K562 (cell line): ENCODE results near the gene FJX1. TPM values are rescaled to one million over a fixed set of nuclear protein-coding genes. Genes with fewer than 3 reads are reported as not detected.

Experiments used
- ATAC-seq: fragments of 200-7000 bp; cut with Tn5 transposase; 3 replicates; pipeline ENCODE4 v1.9.1; 2020; ENCODE audit warnings: moderate library complexity
- BruUV-seq: library from RNA; stranded (reverse); fragments of 400-500 nt; replicated peaks from 2 replicates; lab custom pipeline; 2021; lab: Mats Ljungman, UMichigan
- CTCF ChIA-PET: fragments of 300-600 bp; formaldehyde crosslinking; extraction: SDS; loops from one replicate; lab custom pipeline; 2021; ENCODE audit warnings: low intra/inter-chr PET ratio; lab: Yijun Ruan, JAX
- POLR2A ChIA-PET: fragments of 300-600, 350-650 bp; sonication (Branson Sonifier 250); formaldehyde crosslinking; extraction: SDS; loops from one replicate; lab custom pipeline; 2021; ENCODE audit warnings: antibody characterized with exemption, inconsistent platforms; lab: Yijun Ruan, JAX
- DNase-seq, 4 experiments: peaks; one replicate each; pipeline versions ENCODE4 v3.0.0 to v3.0.0-alpha.2; 2011 to 2018; ENCODE audit warnings: low spot score in 3 of 4, mixed read lengths in 3 of 4; ENCODE audit errors: extremely low read depth in 1 of 4
- FAIRE-seq: peaks from 2 replicates; lab custom pipeline; 2011; peaks lifted over from hg19 to GRCh38; lab: Jason Lieb, UNC
- H2AFZ ChIP-seq: 2 replicates; pipeline ENCODE4 v1.6.0; 2011; ENCODE audit warnings: low read depth, low read length, control low read depth, inconsistent platforms
- H3K27ac ChIP-seq: fragments of 200-600 bp; 3 replicates; pipeline ENCODE4 v1.8.0; 2011; ENCODE audit warnings: low read depth, mild to moderate bottlenecking, control low read depth, inconsistent platforms, low read length, moderate library complexity, mixed read lengths; ENCODE audit errors: extremely low read depth
- H3K27me3 ChIP-seq, 2 experiments: fragments of 300-600 bp in 1 of 2; 2 replicates in 1 of 2; 3 replicates in 1 of 2; pipeline versions ENCODE4 v1.6.0 to v1.8.0; 2011; ENCODE audit warnings: inconsistent platforms in 2 of 2, low read length in 2 of 2, mild to moderate bottlenecking in 1 of 2, mixed read lengths in 1 of 2, moderate library complexity in 1 of 2; ENCODE audit not compliant: control insufficient read depth in 2 of 2, insufficient read depth in 2 of 2
- H3K36me3 ChIP-seq: fragments of 300-600 bp; 3 replicates; pipeline ENCODE4 v1.8.0; 2011; ENCODE audit warnings: mild to moderate bottlenecking, low read length, inconsistent platforms; ENCODE audit not compliant: control insufficient read depth, insufficient read depth
- H3K4me1 ChIP-seq, 2 experiments: fragments of 200-600 bp in 1 of 2; replicated peaks in 1 of 2; 2 replicates in 1 of 2; 3 replicates in 1 of 2; pipeline versions ENCODE4 v1.5.1 to v1.8.0; 2011; ENCODE audit warnings: inconsistent platforms in 2 of 2, low read length in 2 of 2, mild to moderate bottlenecking in 1 of 2, mixed read lengths in 1 of 2, moderate library complexity in 1 of 2; ENCODE audit not compliant: control insufficient read depth in 2 of 2, insufficient read depth in 2 of 2
- H3K4me2 ChIP-seq: 2 replicates; pipeline ENCODE4 v1.6.1; 2011; ENCODE audit warnings: low read length, control low read depth, inconsistent platforms, mixed read lengths; ENCODE audit not compliant: insufficient read depth
- H3K4me3 ChIP-seq: fragments of 200-600 bp; sonication (generic), shearing (Covaris generic); 2 replicates; pipeline ENCODE4 v1.5.1; 2016; ENCODE audit warnings: control low read depth, inconsistent platforms
- H3K79me2 ChIP-seq: fragments of 200-600 bp; 3 replicates; pipeline ENCODE4 v1.8.0; 2011; ENCODE audit warnings: low read length, inconsistent platforms; ENCODE audit not compliant: control insufficient read depth, insufficient read depth
- H3K9ac ChIP-seq, 2 experiments: 2 replicates each; pipeline versions ENCODE4 v1.6.0 to v1.6.1; 2011; ENCODE audit warnings: low read depth in 2 of 2, low read length in 2 of 2, control low read depth in 1 of 2, inconsistent platforms in 1 of 2, mild to moderate bottlenecking in 1 of 2, mixed read lengths in 1 of 2; ENCODE audit not compliant: insufficient read depth in 1 of 2
- H3K9me1 ChIP-seq: one replicate; pipeline ENCODE4 v1.6.0; 2011; ENCODE audit warnings: inconsistent platforms, mild to moderate bottlenecking, low read length, moderate library complexity; ENCODE audit not compliant: control insufficient read depth, insufficient read depth
- H3K9me3 ChIP-seq: replicated peaks from 2 replicates; pipeline ENCODE4 v1.5.1; 2011; ENCODE audit warnings: low read depth, low read length, inconsistent platforms; ENCODE audit not compliant: control insufficient read depth, insufficient read depth
- H4K20me1 ChIP-seq: replicated peaks from 2 replicates; pipeline ENCODE4 v1.6.1; 2011; ENCODE audit warnings: low read length, inconsistent platforms, mixed read lengths; ENCODE audit not compliant: control insufficient read depth, insufficient read depth
- DACH1 ChIP-seq: fragments of 450-650 bp; IDR thresholded peaks from 2 replicates; pipeline ENCODE4 v1.6.1; 2018; ENCODE audit not compliant: partially characterized antibody
- FIP1L1 ChIP-seq: fragments of 200-400 bp; formaldehyde crosslinking; IDR thresholded peaks from 2 replicates; pipeline ENCODE4 v1.6.1; 2018; ENCODE audit warnings: mild to moderate bottlenecking, low read depth, low read length; ENCODE audit not compliant: poor library complexity, severe bottlenecking
- MAFF ChIP-seq: IDR thresholded peaks from 2 replicates; pipeline ENCODE4 v1.6.1; 2012; ENCODE audit warnings: low read length, improper control_type of control experiment
- NRF1 ChIP-seq, 2 experiments: fragments of 450-650 bp; IDR thresholded peaks in 1 of 2; conservative IDR thresholded peaks in 1 of 2; 2 replicates each; pipeline ENCODE4 v1.6.1; 2014; ENCODE audit warnings: mild to moderate bottlenecking in 2 of 2
- RBM15 ChIP-seq: fragments of 200-400 bp; formaldehyde crosslinking; IDR thresholded peaks from 2 replicates; pipeline ENCODE4 v1.6.1; 2018; ENCODE audit warnings: mild to moderate bottlenecking, low read length, moderate library complexity; ENCODE audit not compliant: insufficient read depth
- SMARCB1 ChIP-seq: IDR thresholded peaks from 2 replicates; pipeline ENCODE4 v1.6.1; 2011; ENCODE audit warnings: improper control_type of control experiment, low read depth; ENCODE audit not compliant: insufficient read length
- SMC3 ChIP-seq: conservative IDR thresholded peaks from 2 replicates; pipeline ENCODE4 v1.6.1; 2011; ENCODE audit warnings: low read depth, low read length, improper control_type of control experiment; ENCODE audit not compliant: insufficient read depth
- SREBF2 ChIP-seq: sonication (generic); formaldehyde crosslinking; IDR thresholded peaks from 2 replicates; pipeline ENCODE4 v1.4.0; 2020; ENCODE audit warnings: mild to moderate bottlenecking, missing genetic modification reagents
- WGBS: fragments of 100-300 bp; shearing (Covaris generic); methylation state at CpG from one replicate; pipeline ENCODE4 v1.1.6; 2016; ENCODE audit warnings: low coverage, mixed read lengths; ENCODE audit not compliant: insufficient coverage; ENCODE audit errors: missing lambda C conversion rate; 5-methylcytosine and 5-hydroxymethylcytosine counted together
- in situ Hi-C: fragments of 300-500 bp; cut with MboI; formaldehyde crosslinking; loops from 4 replicates; pipeline ENCODE4 v1.15.0; 2018; ENCODE audit warnings: inconsistent platforms, mixed read lengths
- intact Hi-C: fragments of 100-400 bp; cut with micrococcal nuclease; formaldehyde crosslinking; loops from 2 replicates; pipeline ENCODE4 v1.14.2; 2022
- polyA plus RNA-seq, 8 experiments: library from polyadenylated mRNA; depleted of rRNA in 4 of 8; stranded (reverse) in 5 of 8; unstranded in 3 of 8; fragments of >200 nt; fragmentation: Nextera tagmentation in 2 of 8; fragmentation: Illumina TruSeq in 1 of 8; extraction: Ambion mirVana in 2 of 8; extraction: Trizol in 1 of 8; gene quantifications; 2 replicates each; pipeline versions ENCODE4 v1.2.1 to v1.2.3, GENCODE V29; 2011 to 2014; ENCODE audit warnings: inconsistent platforms in 1 of 8, missing spikeins in 1 of 8
- total RNA-seq, 7 experiments: library from RNA; depleted of rRNA in 6 of 7; stranded (reverse); fragments of >200 nt in 6 of 7; fragmentation: Illumina TruSeq in 2 of 7; extraction: Trizol in 2 of 7; gene quantifications; 2 replicates each; pipeline versions ENCODE4 v1.2.1 to v1.2.3, GENCODE V29; 2011 to 2021; ENCODE audit warnings: low replicate concordance in 1 of 7
- TF ChIP-seq, protein P1 (sequence below): fragments of 450-650 bp; formaldehyde crosslinking; IDR thresholded peaks from 2 replicates; pipeline ENCODE4 v1.4.0; 2020; ENCODE audit warnings: mild to moderate bottlenecking, mixed read lengths
- TF ChIP-seq, protein P2 (sequence below): fragments of 450-650 bp; formaldehyde crosslinking; IDR thresholded peaks from 2 replicates; pipeline ENCODE4 v1.4.0; 2022; ENCODE audit warnings: missing genetic modification characterization

The FJX1 gene
- total and polyA plus RNA-seq, 9 of the 15 experiments (the other 6 are each of a cell fraction or from before 2014, with no cell fraction given): 0.10 to 2.7 (median 0.72) TPM

DNA sequence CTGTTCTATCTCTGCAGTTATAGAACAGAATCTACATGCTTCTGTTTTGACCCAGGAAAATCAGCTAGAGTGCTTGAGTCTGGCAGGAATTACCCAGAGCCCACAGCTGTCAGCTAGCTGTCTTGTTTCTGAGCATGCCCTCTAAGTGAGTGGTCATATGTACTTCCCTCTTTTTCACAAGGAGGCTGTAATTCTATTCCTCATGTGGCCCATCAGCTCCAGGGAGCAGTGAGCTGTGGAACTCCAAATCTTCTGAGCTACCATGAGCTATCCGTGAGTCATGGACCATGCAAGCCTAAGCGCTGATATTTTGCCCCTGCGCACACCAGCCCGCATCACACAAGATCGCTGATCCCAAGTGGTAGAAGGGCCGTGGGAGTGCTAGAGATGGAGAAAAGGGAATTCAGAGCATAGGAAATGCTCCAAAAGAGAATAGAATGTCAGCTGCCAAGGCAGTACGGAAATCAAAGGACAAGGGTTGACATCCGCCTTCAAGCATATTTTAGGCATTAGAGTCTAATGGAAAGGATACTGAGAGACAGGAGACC, 5.4 kb downstream of the FJX1 start:
- intact Hi-C loops (no loop called here), in situ Hi-C loops (no loop called here)
- Histone ChIP-seq H3K79me2 (no peaks in the 10 kb centered on the region), H3K36me3 (no peaks in the 10 kb centered on the region), H4K20me1 (no peaks in the 10 kb centered on the region), H2AFZ (no peak overlapping the region), H3K27me3 (peaks cover 21 to 25% of the 10 kb centered on the region in 2 experiments), H3K27ac (no peak overlapping the region), H3K4me1 (peaks cover 0 to 12% of the 10 kb centered on the region in 2 experiments; a peak in 4 of 5 replicates), H3K4me3 (no peak overlapping the region), H3K9ac (no peak overlapping the region), H3K9me1 (no peaks in the 10 kb centered on the region), H3K4me2 (no peak overlapping the region), H3K9me3 (no peaks in the 10 kb centered on the region)
- no TSS peak for BruUV-seq
- 21% methylated on average over 8 of the region's 8 CpGs for WGBS
- POLR2A ChIA-PET: interaction anchor here (0.5 kb wide), 1 partner anchor 97 kb away, joined by 3 read pairs; no protein-coding TSS in a partner anchor
- TF ChIP-seq, protein P1, sequence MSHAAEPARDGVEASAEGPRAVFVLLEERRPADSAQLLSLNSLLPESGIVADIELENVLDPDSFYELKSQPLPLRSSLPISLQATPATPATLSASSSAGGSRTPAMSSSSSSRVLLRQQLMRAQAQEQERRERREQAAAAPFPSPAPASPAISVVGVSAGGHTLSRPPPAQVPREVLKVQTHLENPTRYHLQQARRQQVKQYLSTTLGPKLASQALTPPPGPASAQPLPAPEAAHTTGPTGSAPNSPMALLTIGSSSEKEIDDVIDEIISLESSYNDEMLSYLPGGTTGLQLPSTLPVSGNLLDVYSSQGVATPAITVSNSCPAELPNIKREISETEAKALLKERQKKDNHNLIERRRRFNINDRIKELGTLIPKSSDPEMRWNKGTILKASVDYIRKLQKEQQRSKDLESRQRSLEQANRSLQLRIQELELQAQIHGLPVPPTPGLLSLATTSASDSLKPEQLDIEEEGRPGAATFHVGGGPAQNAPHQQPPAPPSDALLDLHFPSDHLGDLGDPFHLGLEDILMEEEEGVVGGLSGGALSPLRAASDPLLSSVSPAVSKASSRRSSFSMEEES (CRISPR knock-in tag): no peak
- peak; percentile 20 to 48; a peak in 1 of 4 replicates for TF ChIP-seq NRF1 (conservative IDR thresholded peaks at IDR 0.05 in 1 of 2, IDR thresholded peaks at IDR 0.05 in 1 of 2)
- ATAC-seq (no peak), DNase-seq (no peak), FAIRE-seq (no peak)
- CTCF ChIA-PET: no interaction called here

DNA sequence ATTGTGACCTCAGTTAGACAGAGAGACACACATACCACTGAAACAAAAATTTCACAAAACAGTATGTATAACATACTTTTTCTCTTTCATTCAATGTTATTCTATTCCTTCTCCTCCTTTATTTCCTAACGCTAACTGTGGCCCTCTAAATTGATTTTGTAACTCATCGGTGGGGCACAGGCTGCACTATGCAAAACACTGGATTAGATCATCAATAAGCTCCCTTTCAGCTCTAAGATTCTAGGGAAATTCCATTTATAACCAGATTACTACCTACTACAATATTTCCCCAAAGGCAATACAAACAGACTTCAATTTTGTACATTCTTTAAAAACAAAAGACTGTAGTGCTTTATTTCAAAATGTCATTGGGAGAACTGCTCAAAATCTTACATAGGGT, 6.1 kb downstream of the FJX1 start:
- Histone ChIP-seq H3K36me3 (no peaks in the 10 kb centered on the region), H4K20me1 (no peaks in the 10 kb centered on the region), H3K9ac (no peak overlapping the region), H3K27me3 (peaks cover 19% of the 10 kb centered on the region in 2 experiments), H3K79me2 (no peaks in the 10 kb centered on the region), H3K4me3 (no peak overlapping the region), H3K4me1 (peaks cover 0 to 6% of the 10 kb centered on the region in 2 experiments; a peak in 4 of 5 replicates), H3K27ac (no peak overlapping the region), H2AFZ (no peak overlapping the region), H3K4me2 (no peak overlapping the region), H3K9me3 (no peaks in the 10 kb centered on the region), H3K9me1 (no peaks in the 10 kb centered on the region)
- BruUV-seq: no TSS peak
- no peak for FAIRE-seq
- CTCF ChIA-PET: no interaction called here
- DNase-seq: no peak
- ATAC-seq: no peak
- WGBS: 28% methylated on average over 2 of the region's 2 CpGs
- in situ Hi-C loops (no loop called here), intact Hi-C loops (no loop called here)
- POLR2A ChIA-PET: no interaction called here
- TF ChIP-seq, protein P1 (CRISPR knock-in tag): no peak
- TF ChIP-seq SREBF2: no peak
- no peak for TF ChIP-seq SMC3
- no peak for TF ChIP-seq RBM15
- no peak for TF ChIP-seq MAFF
- TF ChIP-seq FIP1L1: no peak
- no peak for TF ChIP-seq SMARCB1
- TF ChIP-seq, protein P2, sequence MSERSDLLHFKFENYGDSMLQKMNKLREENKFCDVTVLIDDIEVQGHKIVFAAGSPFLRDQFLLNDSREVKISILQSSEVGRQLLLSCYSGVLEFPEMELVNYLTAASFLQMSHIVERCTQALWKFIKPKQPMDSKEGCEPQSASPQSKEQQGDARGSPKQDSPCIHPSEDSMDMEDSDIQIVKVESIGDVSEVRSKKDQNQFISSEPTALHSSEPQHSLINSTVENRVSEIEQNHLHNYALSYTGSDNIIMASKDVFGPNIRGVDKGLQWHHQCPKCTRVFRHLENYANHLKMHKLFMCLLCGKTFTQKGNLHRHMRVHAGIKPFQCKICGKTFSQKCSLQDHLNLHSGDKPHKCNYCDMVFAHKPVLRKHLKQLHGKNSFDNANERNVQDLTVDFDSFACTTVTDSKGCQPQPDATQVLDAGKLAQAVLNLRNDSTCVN (CRISPR knock-in tag): no peak
- TF ChIP-seq DACH1: no peak
